ENCODE data around the gene RPS6KL1.

Gene RPS6KL1

GRCh38 chr14:74858022-74858421, 65.0 kb downstream of the RPS6KL1 start:
- DNase-seq (ENCODE audit: low read depth in 2 of 2): no peak

- DNase-seq (ENCODE audit: low read depth in 2 of 2): no peak
These were observed 66.7 kb downstream of the RPS6KL1 start for GRCh38 chr14:74856366-74856765.

- DNase-seq (ENCODE audit: low read depth in 2 of 2): no peak
These were observed 67.1 kb downstream of the RPS6KL1 start for GRCh38 chr14:74855945-74856344.

- DNase-seq (ENCODE audit: low read depth in 2 of 2): no peak
These were observed 68.0 kb downstream of the RPS6KL1 start for GRCh38 chr14:74855021-74855420.

Data from stimulated activated CD8-positive, alpha-beta memory T cell treated with anti-CD3 and anti-CD28 coated beads, Interleukin-2, amount 100 ng/mL, for 1 hour (primary cell).